Endothelial cell of hepatic sinusoid (primary cell): Measurements from ENCODE around the gene AKIRIN2.

Experiments
- in situ Hi-C: cut with HindIII; loops from 2 replicates; pipeline ENCODE4 v1.10.0; 2017; ENCODE audit warnings: low sequenced_read_pairs

The AKIRIN2 gene

DNA sequence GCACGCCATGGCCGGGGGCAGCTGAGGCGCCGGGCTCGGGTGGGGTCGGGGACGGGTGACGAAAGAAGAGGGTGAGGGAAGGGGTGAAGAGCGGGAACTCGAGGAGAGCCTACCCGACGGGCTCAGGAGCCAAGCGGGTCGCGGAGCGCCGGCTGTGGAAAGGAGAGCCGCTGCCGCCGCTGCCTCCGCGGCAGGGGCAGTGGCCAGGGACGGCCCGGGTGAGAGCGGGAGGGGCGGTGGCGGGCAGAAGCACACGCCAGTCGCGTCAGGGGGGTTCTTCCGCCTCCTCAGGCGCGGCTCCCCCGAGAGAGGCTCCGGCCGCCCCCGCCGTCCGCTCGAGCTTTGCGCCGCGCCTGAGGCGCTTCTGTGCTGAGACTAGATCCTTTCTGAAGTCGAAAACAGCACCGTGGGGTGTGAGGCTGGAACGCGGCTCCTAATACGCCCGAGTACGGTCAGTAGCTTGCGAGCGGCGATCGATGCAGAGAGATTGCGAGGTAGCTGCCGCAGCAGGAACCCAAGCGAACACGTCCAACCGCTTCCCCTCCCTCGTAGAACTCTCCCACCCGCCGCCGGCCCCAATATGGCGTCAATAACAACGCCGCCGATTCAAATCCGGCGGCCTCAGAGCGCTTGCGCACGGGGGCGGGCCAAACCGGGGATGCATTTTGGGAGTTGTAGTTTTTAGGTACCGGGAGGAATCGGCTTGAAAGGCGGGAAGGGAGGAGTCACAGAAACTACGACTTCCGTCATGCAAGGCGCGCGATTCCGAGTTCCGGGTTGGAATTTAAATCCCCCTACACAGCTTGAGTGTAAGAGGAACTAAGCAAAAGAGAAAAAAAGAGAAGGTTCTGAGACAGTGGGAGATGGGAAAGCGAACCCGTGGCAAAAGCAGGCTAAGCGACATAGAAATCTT lies at the start of gene AKIRIN2:
TSS of gene AKIRIN2 (minus strand) at position 558 of the 913 bp plus-strand sequence. CDS start at position 9, 549 bp downstream.
- in situ Hi-C loops = no loop called here

- in situ Hi-C loops = no loop called here
Measured at GRCh38 chr6:87747646-87748045, 45.6 kb upstream of the AKIRIN2 start.

DNA sequence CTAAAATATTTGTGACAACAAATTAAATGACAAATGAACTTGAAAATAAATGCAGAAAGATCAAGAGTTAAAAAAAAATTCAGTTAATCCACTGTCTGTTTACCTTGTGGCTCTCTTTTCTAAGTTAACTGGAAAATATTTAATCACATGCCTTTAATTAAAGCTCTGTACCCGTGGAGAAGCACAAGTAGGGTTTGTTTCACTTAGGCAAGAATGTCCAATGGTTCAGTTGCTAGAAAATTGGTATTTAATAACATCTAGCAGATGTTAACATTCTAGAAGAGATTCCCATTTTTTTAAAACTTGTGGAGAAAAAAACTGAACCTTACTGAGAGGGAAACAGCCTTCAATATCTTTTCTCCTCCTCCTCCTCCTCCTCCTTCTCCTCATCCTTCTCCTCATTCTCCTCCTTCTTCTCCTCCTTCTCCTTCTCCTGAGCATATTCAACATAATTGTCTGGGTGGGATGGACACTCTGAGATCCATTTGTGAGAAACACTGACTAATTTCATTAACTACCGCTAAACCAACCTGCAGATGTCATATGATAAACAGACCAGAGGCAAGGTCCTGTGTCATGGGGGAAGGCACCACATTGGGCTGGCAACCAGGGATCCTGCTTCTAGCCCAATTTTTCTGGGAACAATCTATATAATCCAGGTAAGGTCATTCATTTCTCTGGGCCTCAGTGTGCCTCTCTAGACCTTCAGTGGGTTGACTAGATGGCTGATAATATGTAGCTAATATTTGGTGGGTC lies 44.1 kb upstream of the AKIRIN2 start:
- in situ Hi-C loops = no loop called here

GRCh38 chr6:87743454-87743853 lies 41.4 kb upstream of the AKIRIN2 start:
- in situ Hi-C loops = no loop called here

DNA sequence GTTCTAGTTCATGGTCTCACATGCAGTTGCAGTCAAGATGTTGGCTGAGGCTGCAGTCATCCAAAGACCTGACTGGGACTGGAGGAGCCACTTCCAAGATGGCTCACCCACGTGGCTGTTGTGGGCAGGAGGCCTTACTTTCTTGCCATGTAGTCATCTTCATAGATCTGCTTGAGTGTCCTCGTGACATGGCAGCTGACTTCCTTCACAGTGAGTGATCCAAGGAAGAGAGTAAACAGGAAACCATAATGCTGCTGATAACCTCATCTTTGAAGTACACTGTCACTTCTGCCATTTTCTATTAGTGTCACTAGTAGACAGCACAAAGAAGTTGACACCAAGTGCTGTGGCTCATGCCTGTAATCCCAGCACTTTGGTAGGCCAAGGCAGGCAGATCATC lies 40.1 kb upstream of the AKIRIN2 start:
- in situ Hi-C loops = no loop called here

GRCh38 chr6:87741001-87741650 lies 39.1 kb upstream of the AKIRIN2 start:
- in situ Hi-C loops = no loop called here

GRCh38 chr6:87738744-87739143 lies 36.7 kb upstream of the AKIRIN2 start:
- in situ Hi-C loops = no loop called here

DNA sequence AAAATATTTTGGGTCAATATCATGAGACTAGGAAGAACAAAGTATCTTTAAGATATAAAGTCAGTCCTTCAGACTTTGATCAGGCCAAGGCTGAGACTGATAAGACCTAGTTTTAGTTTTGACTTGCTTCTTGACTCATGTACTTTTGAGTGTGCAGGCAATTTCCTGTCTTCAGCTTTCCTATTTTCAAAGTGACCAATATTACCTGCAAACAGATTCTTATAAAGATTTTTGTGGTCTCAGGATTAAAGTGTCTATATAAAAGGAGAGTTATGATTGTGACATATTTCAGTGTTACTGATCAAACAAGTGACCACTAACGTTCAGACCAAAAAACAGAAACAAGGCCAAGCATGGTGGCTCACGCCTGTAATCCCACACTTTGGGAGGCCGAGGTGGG lies 36.0 kb upstream of the AKIRIN2 start:
- in situ Hi-C loops = no loop called here

- in situ Hi-C loops = no loop called here
Measured at GRCh38 chr6:87736809-87737540, 34.9 kb upstream of the AKIRIN2 start.

GRCh38 chr6:87731818-87732661 lies 30.0 kb upstream of the AKIRIN2 start:
- in situ Hi-C loops = no loop called here

GRCh38 chr6:87731080-87731479 lies 29.0 kb upstream of the AKIRIN2 start:
- in situ Hi-C loops = no loop called here

GRCh38 chr6:87729965-87730719 lies 28.1 kb upstream of the AKIRIN2 start:
- in situ Hi-C loops = no loop called here

GRCh38 chr6:87728706-87729105 lies 26.7 kb upstream of the AKIRIN2 start:
- in situ Hi-C loops = no loop called here

- in situ Hi-C loops = no loop called here
Measured at GRCh38 chr6:87724983-87725811, 23.2 kb upstream of the AKIRIN2 start.

GRCh38 chr6:87723170-87724078 lies 21.4 kb upstream of the AKIRIN2 start:
- in situ Hi-C loops = no loop called here

GRCh38 chr6:87722540-87723169 lies 20.6 kb upstream of the AKIRIN2 start:
- in situ Hi-C loops = no loop called here

DNA sequence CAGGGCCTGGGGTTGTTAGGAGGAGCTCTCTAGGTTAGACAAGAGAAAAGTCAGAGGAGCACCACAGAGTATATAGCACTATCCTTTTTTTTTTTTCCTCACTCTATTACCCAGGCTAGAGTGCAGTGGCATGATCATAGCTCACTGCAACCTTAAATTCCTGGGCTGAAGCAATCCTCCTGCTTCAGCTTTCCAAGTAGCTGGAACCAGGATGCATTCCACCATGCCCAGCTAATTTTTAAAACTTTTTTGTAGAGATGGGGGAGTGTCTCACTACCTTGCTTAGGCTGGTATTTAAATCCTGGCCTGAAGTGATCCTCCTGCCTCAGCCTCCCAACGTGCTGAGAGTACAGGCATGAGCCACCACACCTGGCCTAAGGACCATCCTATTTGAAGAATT lies 19.3 kb upstream of the AKIRIN2 start:
- in situ Hi-C loops = no loop called here
